NCI-H345 (cell line): ENCODE data around the gene LANCL1.
A peak's percentile ranks its signal among the peaks of the same experiment; 100 is the strongest.

Experiments used
- DNase-seq: peaks from one replicate; lab custom pipeline; 2025; lab: John Stamatoyannopoulos, UW

LANCL1 gene

GRCh38 chr2:210476194-210477128 is at the start of gene LANCL1:
Gene LANCL1, minus strand, starts transcription at chr2:210476759. Its CDS starts 363 bp downstream, at chr2:210476396.
- DNase-seq, result peak; percentile 89

- DNase-seq, result no peak
Observed at GRCh38 chr2:210524533-210524932, 48.0 kb upstream of the LANCL1 start.

- no peak for DNase-seq
Observed at GRCh38 chr2:210523650-210524289, 47.2 kb upstream of the LANCL1 start.

- no peak for DNase-seq
Observed at GRCh38 chr2:210522399-210522798, 45.8 kb upstream of the LANCL1 start.

GRCh38 chr2:210519594-210519993 is 43.0 kb upstream of the LANCL1 start:
- no peak for DNase-seq

GRCh38 chr2:210517264-210517663 is 40.7 kb upstream of the LANCL1 start:
- no peak for DNase-seq

- no peak for DNase-seq
Observed at GRCh38 chr2:210515911-210516310, 39.4 kb upstream of the LANCL1 start.

- DNase-seq, result peak; percentile 2
Observed at GRCh38 chr2:210503725-210504191, 27.2 kb upstream of the LANCL1 start.

GRCh38 chr2:210503001-210503623 is 26.6 kb upstream of the LANCL1 start:
- peak; percentile 59 for DNase-seq

- no peak for DNase-seq
Observed at GRCh38 chr2:210496512-210496911, 20.0 kb upstream of the LANCL1 start.

GRCh38 chr2:210493528-210493927 is 17.0 kb upstream of the LANCL1 start:
- no peak for DNase-seq

- DNase-seq, result no peak
Observed at GRCh38 chr2:210481601-210482175, 5.1 kb upstream of the LANCL1 start.

GRCh38 chr2:210480764-210481163 is 4.2 kb upstream of the LANCL1 start:
- no peak for DNase-seq

- no peak for DNase-seq
Observed at GRCh38 chr2:210480079-210480478, 3.5 kb upstream of the LANCL1 start.

GRCh38 chr2:210478661-210479060 is 2.1 kb upstream of the LANCL1 start:
- DNase-seq, result no peak

GRCh38 chr2:210477496-210477895 is 937 bp upstream of the LANCL1 start:
- DNase-seq, result no peak

GRCh38 chr2:210475706-210476105 is 853 bp downstream of the LANCL1 start:
- DNase-seq, result peak; percentile 3

- no peak for DNase-seq
Observed at GRCh38 chr2:210474776-210475175, 1.8 kb downstream of the LANCL1 start.

GRCh38 chr2:210461401-210461800 is 15.2 kb downstream of the LANCL1 start:
- no peak for DNase-seq

GRCh38 chr2:210460322-210461227 is 16.0 kb downstream of the LANCL1 start:
- no peak for DNase-seq

GRCh38 chr2:210459880-210460279 is 16.7 kb downstream of the LANCL1 start:
- no peak for DNase-seq
